ENCODE measurements around the gene STK10.

GRCh38 chr5:172065431-172066065 lies 122.5 kb downstream of the STK10 start:
- no peak for TF ChIP-seq CTCF (IDR thresholded peaks at IDR 0.05 in 4 of 5, conservative IDR thresholded peaks at IDR 0.05 in 1 of 5)
- no peak for TF ChIP-seq POLR2A (IDR thresholded peaks at IDR 0.05)
